Lower lobe of right lung (tissue), 2 donors: ENCODE data around the gene EIPR1. TPM values are rescaled to one million over a fixed set of nuclear protein-coding genes. Genes with fewer than 3 reads are reported as not detected.

Source experiments
- ATAC-seq, 2 donors: fragments of 200-7000 bp; cut with Tn5 transposase; one replicate each; pipeline ENCODE4 v1.9.1; 2020 to 2022; ENCODE audit warnings: mild to moderate bottlenecking in 2 of 2, moderate library complexity in 2 of 2
- DNase-seq: peaks from one replicate; pipeline ENCODE4 v3.0.0-alpha.2; 2020
- H3K27ac ChIP-seq: fragments of 200-600 bp; one replicate; pipeline ENCODE4 v1.8.0; 2022
- H3K27me3 ChIP-seq: fragments of 200-600 bp; one replicate; pipeline ENCODE4 v1.8.0; 2022; ENCODE audit warnings: low read depth
- H3K36me3 ChIP-seq: fragments of 200-600 bp; one replicate; pipeline ENCODE4 v1.8.0; 2022; ENCODE audit warnings: mild to moderate bottlenecking
- H3K4me1 ChIP-seq: fragments of 200-600 bp; one replicate; pipeline ENCODE4 v1.8.0; 2022
- H3K4me3 ChIP-seq: fragments of 200-600 bp; one replicate; pipeline ENCODE4 v1.8.0; 2022; ENCODE audit warnings: mild to moderate bottlenecking
- H3K9me3 ChIP-seq: fragments of 200-600 bp; one replicate; pipeline ENCODE4 v1.8.0; 2022
- CTCF ChIP-seq: fragments of 200-600 bp; IDR thresholded peaks from one replicate; pipeline ENCODE4 v1.8.0; 2022; ENCODE audit warnings: antibody characterized with exemption, mild to moderate bottlenecking
- intact Hi-C: fragments of 100-400 bp; cut with DNase I; formaldehyde crosslinking; loops from one replicate; pipeline ENCODE4 v1.11.0; 2022
- total RNA-seq: library from RNA; stranded (reverse); fragmentation: NEBNext Ultra II Directional; extraction: Animal tissue kit (Norgen Biotek cat#: 25700); gene quantifications from one replicate; pipeline ENCODE4 v1.2.1, GENCODE V29; 2021
- donor health status: DM: no; HTN: yes; CAD: no; lungs with severe emphysema.

Gene EIPR1
- total RNA-seq, 1 donor from 2014 or later = 14.9 TPM

- ATAC-seq (peak in 1 of 2 donors; percentile 46), DNase-seq (no peak)
These were observed 22.2 kb upstream of the EIPR1 start for GRCh38 chr2:3399829-3400228.

GRCh38 chr2:3399381-3399780 is 21.8 kb upstream of the EIPR1 start:
- ATAC-seq (no peak), DNase-seq (no peak)
- intact Hi-C loops = no loop called here
- peaks cover 20% of the 10 kb centered on the region for H3K9me3 ChIP-seq
- TF ChIP-seq CTCF = no peak
- H3K27me3 ChIP-seq = no peaks in the 10 kb centered on the region
- peaks cover 33% of the 10 kb centered on the region for H3K36me3 ChIP-seq
- H3K27ac ChIP-seq = no peak overlapping the region
- H3K4me3 ChIP-seq = no peak overlapping the region
- peaks cover 6% of the 10 kb centered on the region for H3K4me1 ChIP-seq

More at GRCh38 chr2:3399829-3400228, 22.2 kb upstream of the EIPR1 start:
- no peak for TF ChIP-seq CTCF
- Histone ChIP-seq H3K4me1 (peaks cover 6% of the 10 kb centered on the region), H3K27me3 (no peaks in the 10 kb centered on the region), H3K9me3 (peaks cover 20% of the 10 kb centered on the region), H3K4me3 (no peak overlapping the region), H3K27ac (no peak overlapping the region), H3K36me3 (peaks cover 33% of the 10 kb centered on the region)
- intact Hi-C loops = no loop called here

GRCh38 chr2:3398857-3399256 is 21.2 kb upstream of the EIPR1 start:
- H3K27ac ChIP-seq = no peak overlapping the region
- H3K4me3 ChIP-seq = no peak overlapping the region
- intact Hi-C loops = no loop called here
- no peak for DNase-seq
- ATAC-seq = no peak
- peaks cover 31% of the 10 kb centered on the region for H3K36me3 ChIP-seq
- no peaks in the 10 kb centered on the region for H3K27me3 ChIP-seq
- no peak for TF ChIP-seq CTCF
- H3K4me1 ChIP-seq = peaks cover 6% of the 10 kb centered on the region
- H3K9me3 ChIP-seq = peaks cover 20% of the 10 kb centered on the region

- H3K4me3 ChIP-seq = no peak overlapping the region
- TF ChIP-seq CTCF = no peak
- intact Hi-C loops = no loop called here
These were observed 19.4 kb upstream of the EIPR1 start for GRCh38 chr2:3396920-3397559.

GRCh38 chr2:3392216-3392615 is 14.6 kb upstream of the EIPR1 start:
- DNase-seq (no peak), ATAC-seq (no peak)
- Histone ChIP-seq H3K27ac (no peak overlapping the region), H3K9me3 (peaks cover 17% of the 10 kb centered on the region), H3K36me3 (peaks cover 44% of the 10 kb centered on the region), H3K27me3 (no peaks in the 10 kb centered on the region), H3K4me3 (no peak overlapping the region), H3K4me1 (no peaks in the 10 kb centered on the region)
- no peak for TF ChIP-seq CTCF
- intact Hi-C loops = no loop called here

More at GRCh38 chr2:3396920-3397559, 19.4 kb upstream of the EIPR1 start:
- peaks cover 28% of the 10 kb centered on the region for H3K36me3 ChIP-seq
- peaks cover 6% of the 10 kb centered on the region for H3K4me1 ChIP-seq
- no peaks in the 10 kb centered on the region for H3K27me3 ChIP-seq
- DNase-seq = no peak
- ATAC-seq = no peak
- H3K27ac ChIP-seq = no peak overlapping the region
- peaks cover 20% of the 10 kb centered on the region for H3K9me3 ChIP-seq
